GM18519 (cell line): ENCODE measurements around the gene KRT84.
"Not testable (repeated sequence)": the region's sequence is repeated elsewhere in the genome, so short reads cannot be mapped to it uniquely, and the experiment has no call there.

Source experiments
- ATAC-seq: cut with Tn5 transposase; IDR thresholded peaks from one replicate; pipeline ENCODE4 v1.9.1; 2021; ENCODE audit warnings: mild to moderate bottlenecking, moderate library complexity; ENCODE audit not compliant: unreplicated experiment, low FRiP score

The KRT84 gene

GRCh38 chr12:52413782-52414345 lies 28.4 kb upstream of the KRT84 start:
- no peak for ATAC-seq

- no peak for ATAC-seq
Observed at GRCh38 chr12:52413202-52413601, 27.8 kb upstream of the KRT84 start.

- no peak for ATAC-seq
Observed at GRCh38 chr12:52411815-52412214, 26.4 kb upstream of the KRT84 start.

- ATAC-seq = not testable (repeated sequence)
Observed at GRCh38 chr12:52410589-52411248, 25.3 kb upstream of the KRT84 start.

- ATAC-seq = no peak
Observed at GRCh38 chr12:52407918-52408317, 22.5 kb upstream of the KRT84 start.

- no peak for ATAC-seq
Observed at GRCh38 chr12:52405922-52406385, 20.5 kb upstream of the KRT84 start, which contains the start of gene KRT82. Gene KRT82, minus strand, starts transcription at chr12:52406335. Its CDS starts 58 bp downstream, at chr12:52406277.

GRCh38 chr12:52404951-52405350 lies 19.5 kb upstream of the KRT84 start:
- ATAC-seq = no peak

GRCh38 chr12:52403561-52403960 lies 18.1 kb upstream of the KRT84 start:
- no peak for ATAC-seq

- ATAC-seq = no peak
Observed at GRCh38 chr12:52402873-52403540, 17.6 kb upstream of the KRT84 start.

- ATAC-seq = no peak
Observed at GRCh38 chr12:52402377-52402776, 16.9 kb upstream of the KRT84 start.

- ATAC-seq = no peak
Observed at GRCh38 chr12:52401926-52402325, 16.5 kb upstream of the KRT84 start.

- no peak for ATAC-seq
Observed at GRCh38 chr12:52401526-52401925, 16.1 kb upstream of the KRT84 start.

GRCh38 chr12:52400906-52401305 lies 15.5 kb upstream of the KRT84 start:
- no peak for ATAC-seq

GRCh38 chr12:52399756-52400155 lies 14.3 kb upstream of the KRT84 start:
- no peak for ATAC-seq

- no peak for ATAC-seq
Observed at GRCh38 chr12:52398176-52398575, 12.7 kb upstream of the KRT84 start.

- no peak for ATAC-seq
Observed at GRCh38 chr12:52396656-52397055, 11.2 kb upstream of the KRT84 start.

GRCh38 chr12:52395761-52396434 lies 10.4 kb upstream of the KRT84 start:
- no peak for ATAC-seq

GRCh38 chr12:52394836-52395405 lies 9.5 kb upstream of the KRT84 start:
- no peak for ATAC-seq

GRCh38 chr12:52392465-52393007 lies 7.1 kb upstream of the KRT84 start:
- no peak for ATAC-seq

- no peak for ATAC-seq
Observed at GRCh38 chr12:52391618-52392002, 6.2 kb upstream of the KRT84 start.
